Neural progenitor cell (in vitro differentiated cells): ENCODE results near the gene SIRT5.

Source experiments
- EZH2 ChIP-seq: fragments of 200-600 bp; sonication (generic); IDR thresholded peaks from 2 replicates; pipeline ENCODE4 v1.6.1; 2017; ENCODE audit warnings: antibody characterized with exemption, mild to moderate bottlenecking, moderate library complexity
- TF ChIP-seq, protein P1 (sequence below): fragments of 200-600 bp; sonication (generic); IDR thresholded peaks from 2 replicates; pipeline ENCODE4 v1.5.1; 2017; ENCODE audit warnings: antibody characterized with exemption, mild to moderate bottlenecking

DNA sequence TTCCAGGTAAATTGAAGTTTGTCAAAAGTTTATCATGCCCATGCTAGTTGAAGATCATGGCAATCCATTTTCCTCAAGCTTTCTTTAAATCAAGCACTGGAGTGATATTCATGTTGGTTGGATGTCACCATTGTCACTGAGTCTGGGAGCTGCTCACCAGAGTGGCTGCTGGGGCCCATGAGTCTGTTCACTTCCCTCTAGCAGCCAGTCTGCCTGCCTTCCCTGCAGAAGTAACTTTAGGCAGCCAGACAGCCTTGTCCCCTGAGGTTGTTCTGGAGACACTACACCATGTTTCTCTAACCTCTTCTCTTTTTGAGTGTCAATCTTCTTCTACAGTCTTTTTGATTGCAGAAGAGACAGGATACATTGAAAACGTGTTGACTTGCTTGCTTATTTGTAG, 5.5 kb downstream of the SIRT5 start:
- TF ChIP-seq, protein P1, sequence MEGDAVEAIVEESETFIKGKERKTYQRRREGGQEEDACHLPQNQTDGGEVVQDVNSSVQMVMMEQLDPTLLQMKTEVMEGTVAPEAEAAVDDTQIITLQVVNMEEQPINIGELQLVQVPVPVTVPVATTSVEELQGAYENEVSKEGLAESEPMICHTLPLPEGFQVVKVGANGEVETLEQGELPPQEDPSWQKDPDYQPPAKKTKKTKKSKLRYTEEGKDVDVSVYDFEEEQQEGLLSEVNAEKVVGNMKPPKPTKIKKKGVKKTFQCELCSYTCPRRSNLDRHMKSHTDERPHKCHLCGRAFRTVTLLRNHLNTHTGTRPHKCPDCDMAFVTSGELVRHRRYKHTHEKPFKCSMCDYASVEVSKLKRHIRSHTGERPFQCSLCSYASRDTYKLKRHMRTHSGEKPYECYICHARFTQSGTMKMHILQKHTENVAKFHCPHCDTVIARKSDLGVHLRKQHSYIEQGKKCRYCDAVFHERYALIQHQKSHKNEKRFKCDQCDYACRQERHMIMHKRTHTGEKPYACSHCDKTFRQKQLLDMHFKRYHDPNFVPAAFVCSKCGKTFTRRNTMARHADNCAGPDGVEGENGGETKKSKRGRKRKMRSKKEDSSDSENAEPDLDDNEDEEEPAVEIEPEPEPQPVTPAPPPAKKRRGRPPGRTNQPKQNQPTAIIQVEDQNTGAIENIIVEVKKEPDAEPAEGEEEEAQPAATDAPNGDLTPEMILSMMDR = no peak
- TF ChIP-seq EZH2 = no peak
